Activated T-cell treated with anti-CD3 and anti-CD28 coated beads for 4 hours (primary cell): Measurements from ENCODE around the gene GRIK1.
"Not testable (repeated sequence)": the region's sequence is repeated elsewhere in the genome, so short reads cannot be mapped to it uniquely, and the experiment has no call there.

Experiments used
- DNase-seq: peaks from one replicate; pipeline ENCODE4 v3.0.0-alpha.2; 2020

GRIK1 gene

GRCh38 chr21:29939924-29940275 lies at the start of gene GRIK1:
Gene GRIK1 (minus strand): TSS chr21:29939996.
- no peak for DNase-seq

DNA sequence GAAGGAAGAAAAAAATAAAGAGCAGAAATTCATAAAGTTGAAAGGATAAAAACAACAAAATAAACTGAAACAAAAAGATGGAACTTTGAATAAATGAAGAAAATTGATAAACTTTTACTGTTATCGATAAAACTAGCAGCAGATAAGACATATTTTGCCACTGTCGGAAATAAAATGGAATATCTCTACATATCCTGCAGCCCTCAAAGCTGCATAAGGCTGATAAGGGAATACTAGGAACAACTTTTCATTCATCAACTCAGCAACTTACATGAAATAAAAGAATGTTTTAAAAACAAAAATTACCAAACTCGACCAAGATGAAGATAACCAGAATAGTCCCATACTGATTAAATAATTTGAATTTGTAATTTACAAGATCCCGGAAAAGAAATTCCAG lies 48.0 kb upstream of the GRIK1 start:
- no peak for DNase-seq

DNA sequence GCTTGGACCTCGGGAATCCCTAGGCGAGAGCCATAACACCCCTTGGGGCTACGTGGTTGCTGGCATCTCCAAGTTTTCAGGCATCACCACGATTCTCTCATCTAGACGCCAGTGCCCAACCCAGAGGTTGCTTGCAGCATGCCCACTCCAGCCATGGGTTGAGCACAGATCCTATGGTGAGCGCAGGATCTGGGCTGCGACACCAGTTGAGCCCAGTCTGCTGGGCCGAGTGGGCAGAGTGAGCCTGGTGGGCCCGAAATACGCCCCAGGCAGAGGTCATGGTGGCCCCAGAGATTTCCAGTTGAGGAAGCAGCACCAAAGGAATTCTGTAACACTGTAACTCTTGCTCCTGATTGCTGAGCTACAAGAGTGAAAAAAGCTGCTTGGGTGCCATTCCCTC lies 46.1 kb upstream of the GRIK1 start:
- DNase-seq = no peak

DNA sequence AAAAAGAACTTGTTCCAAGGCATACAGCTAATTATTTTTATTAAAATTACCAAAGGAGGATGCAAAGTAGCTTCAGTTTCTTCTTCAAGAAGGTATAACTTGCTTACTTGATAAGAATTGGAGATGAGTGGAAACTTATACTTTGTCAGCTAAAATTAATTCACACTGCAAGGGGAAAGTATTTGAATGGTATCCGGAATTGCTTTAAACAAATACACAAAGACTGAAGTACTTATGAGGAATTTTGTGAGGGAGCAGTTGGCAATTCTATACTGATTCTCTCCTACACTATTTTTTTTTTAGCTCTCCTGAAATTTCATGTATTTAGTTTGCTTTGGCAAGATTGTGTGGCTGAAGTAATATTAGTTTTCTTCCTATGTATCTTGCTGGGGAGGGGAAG lies 39.2 kb upstream of the GRIK1 start:
- no peak for DNase-seq

DNA sequence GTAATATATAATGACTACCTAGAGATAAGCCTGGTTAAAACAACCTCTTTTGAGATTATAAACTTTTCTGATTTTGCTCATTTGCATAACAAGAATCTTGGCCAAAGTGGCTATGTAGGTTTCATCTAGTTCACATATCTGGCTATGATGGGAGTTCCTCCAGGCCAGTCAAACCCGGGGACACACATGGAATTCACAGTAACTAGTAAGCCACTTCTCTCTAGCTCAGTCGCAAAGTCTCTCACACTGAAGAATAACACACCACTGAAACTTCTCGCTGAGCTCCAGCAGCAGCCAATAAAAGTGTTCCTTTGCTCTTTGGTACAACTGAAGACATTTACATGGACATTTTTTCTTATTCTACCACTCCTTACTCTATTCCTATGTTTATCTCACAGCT lies 36.0 kb upstream of the GRIK1 start:
- no peak for DNase-seq

GRCh38 chr21:29973258-29973657 lies 33.5 kb upstream of the GRIK1 start:
- DNase-seq = no peak

GRCh38 chr21:29961291-29962027 lies 21.7 kb upstream of the GRIK1 start:
- no peak for DNase-seq

- no peak for DNase-seq
Observed at GRCh38 chr21:29958551-29958950, 18.8 kb upstream of the GRIK1 start.

- not testable (repeated sequence) for DNase-seq
Observed at GRCh38 chr21:29958035-29958434, 18.2 kb upstream of the GRIK1 start.

DNA sequence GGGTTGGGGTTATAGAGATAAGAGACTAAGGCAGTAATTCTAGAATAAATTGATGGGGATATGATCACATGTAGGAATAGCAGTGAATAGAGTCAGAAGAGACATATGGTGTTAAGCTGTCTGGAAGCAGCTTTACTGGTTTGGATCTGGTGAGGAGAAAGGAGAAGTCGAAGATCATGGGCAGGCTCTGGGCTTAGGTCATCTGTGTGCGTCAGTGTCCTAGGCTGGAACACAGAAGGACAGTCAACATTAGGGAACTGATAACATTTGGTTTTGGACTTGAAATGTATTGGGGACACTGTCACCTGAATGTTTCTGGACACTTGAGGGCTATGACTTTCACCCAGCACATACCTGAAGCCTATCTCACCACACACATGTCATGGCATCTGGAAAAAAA lies 13.9 kb upstream of the GRIK1 start:
- DNase-seq = no peak

DNA sequence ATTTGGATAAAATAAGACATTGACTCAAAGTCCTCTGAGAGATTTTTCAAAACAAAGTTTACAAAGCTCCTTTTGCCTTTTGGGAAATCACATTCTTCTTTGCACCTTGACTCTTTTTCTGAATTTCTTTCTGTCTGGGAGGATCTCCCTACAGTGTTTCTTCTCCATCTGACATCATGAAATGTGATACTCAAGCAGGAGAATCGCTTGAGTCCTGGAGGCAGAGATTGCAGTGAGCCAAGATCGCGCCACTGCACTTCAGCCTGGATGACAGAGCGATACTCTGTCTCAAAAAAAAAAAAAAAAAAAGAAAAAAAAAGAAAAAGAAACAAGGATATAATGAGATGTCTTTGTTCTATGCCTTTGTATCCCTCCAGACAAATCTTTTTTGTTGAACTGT lies 13.3 kb upstream of the GRIK1 start:
- DNase-seq = no peak

DNA sequence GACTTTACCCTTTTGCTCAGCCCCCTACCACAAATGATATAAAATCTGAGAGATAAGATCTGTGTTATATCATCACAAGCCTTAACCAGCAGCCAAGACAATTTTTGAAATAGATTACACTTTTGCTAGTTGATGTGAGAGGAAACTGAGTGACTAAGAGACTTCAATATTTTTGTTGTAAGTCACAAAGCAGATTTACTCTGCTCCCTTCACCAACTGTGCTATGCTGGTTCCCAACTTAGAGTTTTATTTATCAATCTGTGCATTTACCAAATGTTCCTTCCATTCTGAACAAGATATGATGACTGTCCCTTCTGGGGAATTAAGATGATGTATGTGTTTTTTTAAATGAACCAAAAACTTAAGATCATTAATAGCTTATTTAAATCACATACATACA lies 12.1 kb upstream of the GRIK1 start:
- DNase-seq = no peak

DNA sequence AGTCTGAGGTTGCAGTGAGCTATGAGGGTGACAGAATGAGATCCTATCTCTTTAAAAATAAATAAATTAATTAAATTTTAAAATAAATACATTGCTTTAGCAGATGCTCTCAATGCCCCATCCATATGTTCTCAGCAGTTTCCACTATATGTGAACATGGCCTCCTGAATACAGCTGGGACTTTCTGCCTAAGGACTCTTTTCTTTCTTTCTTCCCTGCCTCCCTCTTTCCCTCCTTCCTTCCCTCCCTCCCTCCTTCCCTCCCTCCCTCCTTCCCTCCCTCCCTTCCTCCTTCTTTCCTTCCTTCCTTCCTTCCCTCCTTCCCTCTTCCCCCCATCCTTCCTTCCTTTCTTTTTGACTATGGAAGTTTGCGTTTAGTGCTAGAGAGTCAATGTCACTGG lies 10.2 kb upstream of the GRIK1 start:
- DNase-seq = no peak

DNA sequence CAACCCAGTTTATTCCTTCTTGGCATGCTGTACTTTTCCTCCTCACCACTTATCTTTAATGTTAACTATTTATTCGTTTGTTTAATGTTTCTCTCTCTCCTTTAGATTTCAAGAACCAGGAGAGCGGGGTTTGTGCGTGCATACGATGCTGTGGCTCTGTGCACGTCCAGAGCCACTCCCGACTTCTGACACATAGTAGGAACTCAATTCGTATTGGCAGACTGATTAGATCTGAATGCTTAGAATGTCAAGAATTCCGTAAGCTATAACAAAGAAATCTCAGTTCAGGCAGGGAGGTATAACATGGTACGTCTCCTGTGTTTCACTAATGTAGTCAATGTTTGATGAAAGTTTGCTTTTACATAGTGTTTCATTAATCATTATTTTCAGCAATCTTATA lies 7.3 kb upstream of the GRIK1 start:
- DNase-seq = no peak

GRCh38 chr21:29943885-29944284 lies 4.1 kb upstream of the GRIK1 start:
- no peak for DNase-seq

GRCh38 chr21:29942034-29942433 lies 2.2 kb upstream of the GRIK1 start:
- DNase-seq = no peak

DNA sequence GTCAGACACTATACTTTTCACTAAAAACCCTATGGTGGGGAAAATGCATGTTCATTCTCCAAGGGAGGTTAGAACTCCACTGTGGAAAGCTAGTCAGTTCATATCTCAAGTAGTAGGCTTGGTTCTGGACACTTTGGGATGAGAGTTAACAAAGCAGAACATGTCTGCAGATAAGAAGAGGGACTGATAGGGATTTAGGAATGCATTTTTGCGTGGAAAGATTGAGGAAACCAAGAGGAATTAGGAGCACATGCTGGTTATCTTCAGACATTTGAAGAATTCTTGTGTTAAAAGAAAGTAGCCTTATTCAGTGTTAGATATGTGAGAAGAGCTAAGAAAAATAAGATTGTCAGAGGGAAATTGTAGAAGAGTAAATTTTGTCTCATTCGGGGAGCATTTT lies 1.2 kb upstream of the GRIK1 start:
- DNase-seq = no peak

GRCh38 chr21:29940361-29940760 lies 565 bp upstream of the GRIK1 start:
- no peak for DNase-seq

- no peak for DNase-seq
Observed at GRCh38 chr21:29939104-29939923, 482 bp downstream of the GRIK1 start.

- no peak for DNase-seq
Observed at GRCh38 chr21:29938776-29939103, 1.1 kb downstream of the GRIK1 start.

GRCh38 chr21:29933088-29933487 lies 6.7 kb downstream of the GRIK1 start:
- DNase-seq = no peak

GRCh38 chr21:29928537-29928936 lies 11.3 kb downstream of the GRIK1 start:
- no peak for DNase-seq

GRCh38 chr21:29920938-29921337 lies 18.9 kb downstream of the GRIK1 start:
- no peak for DNase-seq

- DNase-seq = no peak
Observed at GRCh38 chr21:29914326-29914725, 25.5 kb downstream of the GRIK1 start.

GRCh38 chr21:29909571-29909970 lies 30.2 kb downstream of the GRIK1 start:
- no peak for DNase-seq
